T-helper 22 cell (primary cell): ENCODE measurements around the gene ARHGAP27.

Source experiments
- DNase-seq: peaks from one replicate; pipeline ENCODE4 v3.0.0-alpha.2; 2020; ENCODE audit warnings: low read depth

The ARHGAP27 gene

DNA sequence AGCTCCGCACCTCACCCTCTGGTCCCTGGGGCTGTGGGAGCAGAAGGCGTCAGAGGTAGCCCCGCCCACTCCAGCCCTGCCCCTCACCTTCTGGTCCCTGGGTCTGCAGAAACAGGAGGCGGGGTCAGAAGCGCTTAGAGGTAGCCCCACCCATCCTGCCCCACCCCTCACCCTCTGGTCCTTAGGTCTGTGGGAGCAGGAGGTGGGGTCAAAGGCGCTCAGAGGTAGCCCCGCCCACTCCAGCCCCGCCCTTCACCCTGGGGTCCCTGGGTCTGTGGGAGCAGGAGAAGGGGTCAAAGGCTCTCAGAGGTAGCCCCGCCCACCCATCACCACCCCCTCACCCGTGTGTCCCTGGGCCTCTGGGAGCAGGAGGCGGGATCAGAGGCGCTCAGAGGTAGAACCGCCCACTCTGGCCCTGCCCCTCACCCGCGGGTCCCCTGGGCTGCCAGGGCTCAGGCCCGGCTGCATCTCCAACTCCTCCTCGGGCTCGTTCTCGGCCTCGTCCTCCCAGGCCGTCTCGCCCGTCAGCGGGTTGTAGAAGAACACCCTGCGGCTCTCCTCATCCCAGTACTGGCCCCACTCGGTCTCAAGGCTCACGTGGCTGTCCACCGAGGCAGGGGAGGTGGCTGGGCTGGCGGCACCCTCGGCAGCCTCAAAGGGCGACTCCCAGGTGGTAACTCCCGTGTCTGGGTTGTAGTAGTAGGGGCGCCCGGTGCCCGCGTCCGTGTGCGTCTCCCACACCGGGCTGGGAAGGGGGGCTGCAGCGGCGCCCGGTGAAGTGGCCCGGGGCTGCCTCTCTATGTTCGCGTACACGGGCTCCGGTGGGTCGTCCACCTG lies 27.2 kb downstream of the ARHGAP27 start:
- no peak for DNase-seq

GRCh38 chr17:45404870-45405249 lies 27.8 kb downstream of the ARHGAP27 start:
- DNase-seq, result no peak

DNA sequence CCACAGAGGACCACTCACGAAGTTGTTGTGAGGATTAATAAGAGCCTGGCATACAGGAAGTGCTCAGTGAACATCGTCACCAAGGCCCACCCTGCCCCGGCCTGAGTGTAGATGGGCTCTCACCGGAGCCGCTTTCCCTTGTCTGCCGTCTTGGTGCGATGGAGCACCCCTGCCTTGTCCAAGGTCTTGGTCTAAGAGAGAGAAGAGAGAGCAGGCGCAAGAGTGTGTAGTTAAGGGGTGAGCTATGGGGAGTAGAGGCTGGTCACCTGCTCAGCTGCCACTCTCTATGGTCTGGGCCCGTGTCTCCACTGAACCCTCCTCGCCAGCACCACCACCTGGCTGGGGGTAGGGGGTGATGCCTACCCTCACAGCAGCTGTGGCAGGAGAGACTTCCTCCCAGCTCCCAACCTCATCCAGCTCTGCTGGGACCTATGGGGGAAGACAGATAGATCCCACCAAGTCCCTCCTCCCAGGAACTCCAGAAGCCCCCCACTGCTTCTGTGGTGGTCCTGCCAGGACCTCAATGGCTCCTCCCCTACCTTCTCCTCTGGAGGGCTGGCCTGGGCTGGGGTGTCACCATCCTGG lies 28.7 kb downstream of the ARHGAP27 start:
- DNase-seq, result no peak

- DNase-seq, result no peak
These were observed 29.8 kb downstream of the ARHGAP27 start for GRCh38 chr17:45402916-45403315.

DNA sequence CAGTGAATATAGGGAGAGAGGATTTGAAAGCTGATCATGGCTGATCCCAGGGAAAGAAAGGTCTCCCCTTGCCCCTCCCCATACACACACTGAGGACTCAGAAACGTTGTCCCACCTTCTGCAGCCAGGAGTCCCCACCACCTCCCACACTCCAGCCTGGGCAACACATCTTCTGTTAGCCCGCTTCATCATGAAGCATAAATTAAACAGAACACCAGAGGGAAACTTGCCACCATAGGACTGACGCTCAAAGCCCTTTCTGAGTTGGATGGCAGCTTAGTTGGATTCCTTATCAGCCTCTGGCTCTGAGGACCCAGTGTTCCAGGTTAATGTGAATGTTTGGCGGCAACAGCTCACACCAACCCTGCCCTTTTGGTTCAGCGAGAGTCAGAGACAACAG lies 33.9 kb downstream of the ARHGAP27 start:
- DNase-seq, result no peak

GRCh38 chr17:45397796-45398195 lies 34.9 kb downstream of the ARHGAP27 start:
- DNase-seq, result no peak

- no peak for DNase-seq
These were observed 36.0 kb downstream of the ARHGAP27 start for GRCh38 chr17:45396496-45397205.

DNA sequence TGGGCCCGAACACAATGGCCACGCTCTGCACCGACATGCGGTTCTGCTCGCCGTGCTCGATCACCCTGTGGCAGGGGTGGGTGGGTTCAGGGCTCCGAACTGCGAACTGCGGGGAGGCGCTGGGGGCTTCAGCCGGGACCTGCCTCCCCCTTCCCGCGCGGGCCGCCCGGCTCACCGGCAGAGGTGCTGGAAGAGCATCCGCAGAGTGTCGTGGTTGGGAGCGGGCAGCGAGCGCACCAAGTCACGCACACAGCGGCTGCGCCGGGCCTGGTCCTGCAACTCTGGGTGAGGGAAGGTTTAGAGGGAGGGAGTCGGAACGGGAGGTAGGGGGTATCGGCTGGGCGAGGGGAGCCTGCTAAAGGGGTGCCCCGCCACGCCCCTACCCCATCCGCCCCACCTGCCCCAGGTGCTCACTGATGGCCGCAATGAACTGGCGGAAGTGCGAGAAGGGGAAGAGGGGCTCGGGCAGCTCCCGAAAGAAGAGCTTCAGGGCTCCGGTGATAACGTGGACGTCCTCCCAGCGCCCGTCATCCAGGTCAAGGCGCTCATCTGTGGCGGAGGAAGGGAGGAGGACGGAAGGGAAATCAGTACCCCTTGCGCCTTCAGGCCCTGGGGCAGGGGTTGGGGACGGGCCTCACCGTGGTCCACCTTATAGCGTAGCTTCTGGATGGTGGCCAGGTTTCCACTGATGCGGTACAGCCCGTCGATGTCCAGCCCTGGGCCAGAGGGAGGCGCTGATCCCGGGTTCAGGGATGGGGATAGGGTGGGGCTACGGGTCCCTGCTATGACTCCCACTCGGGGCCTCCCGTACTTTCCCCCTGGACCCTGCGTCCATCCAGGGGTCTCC lies 36.9 kb downstream of the ARHGAP27 start:
- no peak for DNase-seq

- no peak for DNase-seq
These were observed 37.6 kb downstream of the ARHGAP27 start for GRCh38 chr17:45394913-45395568.

DNA sequence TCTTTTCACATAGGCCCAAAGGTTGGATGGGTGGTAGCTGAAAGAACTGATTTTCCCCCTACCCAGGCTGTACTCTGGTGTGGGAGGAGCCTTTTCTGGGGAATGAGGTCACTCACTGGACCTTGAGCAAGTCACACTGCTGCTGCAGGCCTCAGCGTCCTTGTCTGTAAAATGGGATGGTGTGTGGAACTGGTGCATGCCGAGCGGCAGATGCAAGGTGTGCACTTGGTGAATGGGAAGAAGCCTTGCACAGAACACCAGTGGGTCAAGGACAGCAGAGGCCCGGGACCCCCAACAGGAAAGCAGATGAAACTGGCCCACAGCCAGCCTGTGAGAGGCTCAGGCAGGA lies 38.1 kb downstream of the ARHGAP27 start:
- DNase-seq, result no peak

GRCh38 chr17:45394091-45394490 lies 38.6 kb downstream of the ARHGAP27 start:
- no peak for DNase-seq

- DNase-seq, result no peak
These were observed 39.3 kb downstream of the ARHGAP27 start for GRCh38 chr17:45393411-45393810.

- DNase-seq, result no peak
These were observed 40.8 kb downstream of the ARHGAP27 start for GRCh38 chr17:45391918-45392317.

GRCh38 chr17:45391291-45391690 lies 41.4 kb downstream of the ARHGAP27 start:
- no peak for DNase-seq

- DNase-seq, result no peak
These were observed 43.3 kb downstream of the ARHGAP27 start for GRCh38 chr17:45389354-45389753.

DNA sequence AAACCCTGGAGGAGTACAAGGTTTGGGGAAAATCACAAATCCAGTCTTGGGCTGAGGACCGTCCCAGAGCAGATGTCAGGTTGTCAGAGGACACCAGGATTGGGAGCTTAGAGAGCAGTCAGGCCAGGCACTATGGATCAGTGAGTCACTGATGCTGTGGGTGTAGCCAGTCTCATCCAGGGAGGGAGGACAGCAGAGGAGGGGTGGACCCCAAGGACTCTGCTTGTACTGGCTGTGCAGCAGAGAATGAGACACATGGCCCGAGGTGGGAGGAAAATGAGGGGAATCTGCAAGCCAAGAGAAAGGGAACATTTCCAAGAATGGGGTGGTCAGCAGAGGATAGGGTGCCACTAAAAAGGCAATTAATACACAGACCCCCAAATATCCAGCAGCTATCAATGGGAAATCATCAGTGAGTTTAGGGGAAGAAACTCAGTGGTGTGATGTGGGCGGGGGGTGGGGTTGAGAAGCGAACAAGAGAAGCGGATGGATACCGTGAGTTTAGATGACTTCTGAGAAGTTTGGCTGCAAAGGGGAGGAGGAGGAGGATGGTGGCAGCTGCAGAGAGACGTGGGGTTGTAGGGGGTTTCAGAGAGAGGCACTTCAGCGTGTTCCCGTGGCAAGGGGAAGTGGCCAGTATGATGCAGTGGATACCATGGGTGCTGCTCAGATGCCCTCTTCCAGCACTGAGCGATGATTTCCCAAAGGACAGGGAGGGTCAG lies 43.9 kb downstream of the ARHGAP27 start:
- no peak for DNase-seq

DNA sequence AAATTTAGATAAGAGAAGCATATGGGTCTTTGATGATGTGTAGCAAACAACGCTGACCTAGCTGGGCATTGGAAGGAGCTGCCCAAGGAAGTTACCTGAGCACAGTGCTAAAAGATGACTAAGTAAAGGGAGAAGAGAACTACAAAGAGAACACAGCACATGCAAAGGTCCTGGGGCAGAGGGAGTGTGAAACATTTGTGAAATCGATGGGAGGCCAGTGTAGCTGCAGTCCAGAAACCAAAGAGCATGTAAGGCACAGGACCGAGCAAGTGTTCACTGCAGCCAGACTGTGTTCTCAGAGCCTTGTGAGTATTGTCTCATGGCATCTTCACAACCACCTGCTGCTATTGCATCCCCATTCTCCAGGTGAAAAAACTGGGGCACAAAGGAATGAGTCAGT lies 44.9 kb downstream of the ARHGAP27 start:
- no peak for DNase-seq

GRCh38 chr17:45386178-45386577 lies 46.5 kb downstream of the ARHGAP27 start:
- DNase-seq, result no peak

DNA sequence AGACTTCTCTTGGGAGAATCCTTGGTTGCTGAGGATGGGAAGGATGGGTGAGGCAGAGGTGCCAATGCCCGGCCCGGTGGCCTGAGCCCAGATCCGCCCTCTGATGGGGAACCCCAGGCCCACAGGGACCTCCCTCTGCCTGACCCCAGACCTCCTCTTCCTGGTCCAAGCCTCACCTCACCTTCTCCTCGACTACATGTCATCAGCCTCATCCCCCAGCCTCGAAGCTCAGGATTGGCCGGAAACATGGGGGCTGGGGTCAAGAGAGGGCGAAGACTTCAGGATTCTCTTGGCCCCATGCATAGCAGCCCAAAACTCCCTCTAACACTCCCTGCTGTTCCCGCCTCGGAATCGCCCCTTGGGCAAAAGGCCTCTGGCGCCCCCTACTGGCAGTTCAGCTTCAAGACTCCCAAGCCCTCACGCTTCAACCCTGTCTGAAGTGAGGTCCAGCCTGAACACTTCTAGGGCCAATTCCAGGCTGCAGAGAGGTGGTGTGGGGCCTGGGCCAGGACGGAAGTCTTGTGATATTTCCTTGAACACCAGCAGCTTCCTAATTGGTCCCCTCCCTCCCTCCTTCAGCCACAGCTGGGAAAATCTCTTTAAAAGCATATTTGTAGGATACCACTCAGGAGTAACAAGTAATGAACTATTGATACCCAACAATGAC lies 47.2 kb downstream of the ARHGAP27 start:
- DNase-seq, result peak; percentile 63

DNA sequence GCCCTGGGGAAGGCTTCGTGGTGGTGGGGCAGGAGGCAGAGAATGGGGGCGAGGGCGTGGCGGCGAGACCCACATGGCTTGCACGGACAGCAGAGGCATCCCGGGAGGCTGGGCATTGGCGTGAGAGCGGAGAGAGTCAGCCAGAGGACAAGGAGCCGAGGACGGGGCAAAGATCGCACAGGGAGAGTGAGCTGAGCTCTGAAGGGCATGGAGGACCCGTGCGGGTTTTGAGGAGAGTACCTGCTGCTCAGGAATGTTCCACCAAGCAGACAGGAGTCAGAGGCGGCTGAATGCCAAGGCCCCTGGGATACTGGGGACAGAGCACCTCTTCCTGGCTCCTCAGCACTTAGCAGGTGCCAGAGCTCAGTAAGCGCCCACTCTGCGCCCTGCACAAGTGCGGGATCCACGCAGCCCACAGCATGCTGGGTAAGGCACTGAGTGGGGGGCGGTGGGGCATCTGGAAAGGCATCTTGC lies 47.8 kb downstream of the ARHGAP27 start:
- no peak for DNase-seq
